Stimulated activated CD8-positive, alpha-beta memory T cell treated with anti-CD3 and anti-CD28 coated beads, Interleukin-12 subunit alpha, Interleukin-12 subunit beta, amount 100 ng/mL, for 24 hours (primary cell): Measurements from ENCODE around the gene NES.
"Not testable (repeated sequence)": the region's sequence is repeated elsewhere in the genome, so short reads cannot be mapped to it uniquely, and the experiment has no call there.

Experiments used
- DNase-seq: peaks from one replicate; pipeline ENCODE4 v3.0.0-alpha.2; 2020; ENCODE audit errors: extremely low read depth

NES gene

DNA sequence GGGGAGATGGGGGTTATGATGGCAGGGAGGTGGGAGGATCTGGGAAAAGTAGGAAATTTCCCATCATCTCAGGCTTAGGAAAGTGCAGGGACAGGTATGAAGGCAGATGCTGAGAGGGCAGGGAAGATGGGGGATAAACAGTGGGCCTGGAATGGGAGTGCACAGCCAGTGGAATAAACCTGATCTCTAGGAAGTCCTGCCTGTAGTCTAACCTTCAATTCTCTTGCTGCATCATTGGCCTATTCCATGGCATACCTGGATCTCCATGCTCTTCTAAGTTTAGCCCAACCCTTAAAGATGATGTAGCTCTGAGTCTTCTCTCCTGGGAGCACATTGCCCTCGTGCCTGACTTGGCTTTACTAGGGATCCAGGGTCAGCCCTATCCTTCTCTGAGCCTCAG, 32.6 kb downstream of the NES start:
- no peak for DNase-seq

DNA sequence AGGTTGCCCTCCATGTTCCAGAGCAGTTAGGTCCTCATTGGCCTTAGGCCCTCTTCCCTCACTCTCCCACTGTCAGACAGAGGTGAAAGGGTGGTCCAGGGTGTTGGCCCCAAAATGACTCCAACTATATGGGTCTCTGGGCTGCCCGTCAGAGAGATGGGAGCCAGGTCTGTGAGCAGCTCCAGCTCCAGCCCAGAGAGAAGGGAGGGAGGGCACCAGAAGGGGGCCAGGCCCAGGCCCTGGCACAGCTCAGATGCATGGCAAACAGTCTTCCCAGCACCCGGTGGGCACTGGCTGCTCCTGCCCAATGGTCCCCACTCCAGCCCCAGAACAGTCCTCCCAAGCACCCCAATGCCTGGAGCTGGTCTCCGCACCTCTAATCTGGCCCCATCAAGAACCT, 33.1 kb downstream of the NES start:
- no peak for DNase-seq

DNA sequence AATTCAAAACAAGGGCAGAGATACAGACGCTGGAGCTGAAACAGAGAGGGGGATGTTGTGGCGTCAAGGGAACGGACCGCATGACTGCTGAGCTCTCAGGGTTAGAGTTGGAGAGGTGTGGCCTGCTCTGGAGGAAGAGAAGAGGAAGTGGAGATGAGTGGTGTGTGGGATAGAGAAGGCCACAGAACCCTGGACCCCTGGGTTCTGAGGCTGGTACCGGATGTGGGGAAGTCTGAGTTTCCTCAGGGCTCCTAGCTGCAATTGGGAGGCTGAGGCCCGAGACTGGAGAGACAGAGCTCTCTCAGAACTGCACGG, 33.5 kb downstream of the NES start:
- no peak for DNase-seq

DNA sequence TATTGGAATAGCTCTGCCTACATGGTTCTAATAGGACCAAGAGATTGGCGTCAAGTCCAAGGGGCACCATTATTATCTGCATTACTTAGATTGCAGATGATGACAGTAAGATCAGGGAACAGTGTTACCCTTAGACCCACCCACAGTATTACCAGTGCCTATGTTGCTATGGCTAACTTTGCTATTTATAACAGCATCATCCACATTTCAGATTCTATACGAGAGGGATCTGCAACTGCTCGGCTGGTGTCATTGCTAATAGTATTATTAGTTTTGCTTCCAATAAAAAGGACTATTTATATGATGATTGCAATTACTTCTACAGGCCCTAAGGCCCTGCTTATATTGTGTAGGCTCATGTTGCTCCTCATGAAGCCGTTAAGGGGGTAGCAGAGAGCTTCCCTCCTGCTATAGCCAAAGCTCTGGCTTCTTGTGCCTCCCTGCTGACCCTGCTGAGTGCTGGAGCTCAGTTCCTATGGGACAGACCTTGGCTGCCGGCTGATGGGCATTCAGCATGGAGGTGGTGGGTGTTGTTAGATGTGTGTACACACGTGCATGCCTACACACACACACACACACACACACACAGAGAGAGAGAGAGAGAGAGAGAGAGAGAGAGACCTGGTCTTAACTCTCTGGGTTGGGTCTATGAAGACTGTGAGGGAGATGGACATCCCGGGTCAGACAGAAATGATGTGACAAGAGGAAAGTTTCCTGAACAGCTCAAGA, 34.0 kb downstream of the NES start:
- no peak for DNase-seq

DNA sequence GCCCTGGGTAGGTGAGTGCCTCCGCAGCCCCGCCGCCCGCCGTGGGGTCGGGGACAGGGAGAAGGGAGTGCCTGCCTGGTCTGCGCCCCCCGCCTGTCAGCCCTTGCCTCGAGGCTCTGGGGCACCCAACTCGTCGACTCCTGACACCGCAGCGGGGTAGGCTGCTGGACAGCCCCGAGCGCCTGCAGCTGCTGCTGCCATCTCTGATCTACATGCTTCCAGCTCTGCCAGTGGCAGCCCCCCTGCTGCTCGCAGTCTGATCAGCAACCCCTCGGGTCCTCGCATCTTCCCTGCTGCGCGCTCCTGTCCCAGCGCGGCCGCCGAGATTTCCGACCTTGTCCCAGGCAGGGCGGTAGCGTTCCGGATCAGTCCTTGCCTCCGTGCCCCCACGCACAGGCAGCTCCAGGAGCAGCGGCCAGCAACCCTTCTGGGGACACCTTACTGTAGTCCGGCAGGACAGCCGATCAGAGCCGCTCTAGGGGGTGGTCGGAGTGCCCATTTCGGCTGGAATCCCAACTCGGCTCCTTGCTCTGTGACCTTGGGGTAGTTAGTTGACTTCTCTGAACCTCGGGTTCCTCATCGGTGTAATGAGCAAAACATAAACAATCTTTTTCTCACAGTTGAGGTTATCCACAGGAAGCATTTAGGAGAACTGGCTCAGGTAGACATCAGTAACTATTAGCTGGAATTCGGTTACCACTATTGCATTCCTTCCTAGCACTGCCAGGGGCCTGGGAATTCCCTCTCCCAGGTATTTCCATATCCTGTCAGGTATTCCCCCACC, 34.8 kb downstream of the NES start:
- DNase-seq: no peak

DNA sequence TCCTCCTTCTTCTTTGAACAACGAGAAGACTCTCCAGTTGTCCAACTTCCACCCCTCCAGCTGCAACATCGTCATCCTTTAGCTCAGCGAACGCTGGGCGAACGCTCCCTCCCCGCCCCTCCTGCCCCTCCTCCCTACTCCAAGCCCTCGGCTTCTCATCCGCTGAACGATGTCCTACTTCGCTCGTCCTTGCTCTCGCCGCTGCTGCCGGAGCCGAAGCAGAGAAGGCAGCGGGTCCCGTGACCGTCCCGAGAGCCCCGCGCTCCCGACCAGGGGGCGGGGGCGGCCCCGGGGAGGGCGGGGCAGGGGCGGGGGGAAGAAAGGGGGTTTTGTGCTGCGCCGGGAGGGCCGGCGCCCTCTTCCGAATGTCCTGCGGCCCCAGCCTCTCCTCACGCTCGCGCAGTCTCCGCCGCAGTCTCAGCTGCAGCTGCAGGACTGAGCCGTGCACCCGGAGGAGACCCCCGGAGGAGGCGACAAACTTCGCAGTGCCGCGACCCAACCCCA, 35.4 kb downstream of the NES start, which contains the start of gene BCAN:
TSS of gene BCAN (plus strand) at position 357 of the 504 bp plus-strand sequence. CDS start 3,938 bp downstream, outside the sequence.
- DNase-seq: no peak

- DNase-seq: no peak
These were observed 36.1 kb downstream of the NES start for GRCh38 chr1:156640842-156641706.

DNA sequence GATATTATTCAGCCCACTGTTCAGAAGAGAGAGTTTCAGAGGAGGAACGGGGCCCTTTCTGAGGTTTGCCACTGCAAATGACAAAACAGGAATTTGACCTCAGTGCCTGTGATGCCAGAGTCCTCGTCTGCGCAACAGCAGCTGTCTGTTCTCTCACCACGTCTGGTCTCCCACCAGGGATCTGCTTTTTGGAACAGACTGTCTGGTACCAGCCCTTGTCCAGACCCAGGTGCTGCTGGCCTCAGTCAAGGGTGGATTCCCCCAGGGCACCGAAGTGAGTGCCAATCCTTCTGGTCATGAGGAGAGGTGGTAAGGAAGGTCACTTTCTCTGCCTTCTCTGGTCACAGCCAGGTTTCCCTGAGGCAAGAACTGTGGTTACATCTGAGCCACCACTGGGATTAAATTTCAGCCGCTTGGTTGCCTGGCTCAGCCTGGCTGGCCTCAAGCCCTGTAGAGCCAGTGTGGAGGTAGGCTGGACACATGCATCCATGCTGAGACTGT, 37.6 kb downstream of the NES start:
- no peak for DNase-seq

GRCh38 chr1:156638189-156638985, 38.8 kb downstream of the NES start:
- DNase-seq: no peak

- no peak for DNase-seq
These were observed 44.9 kb downstream of the NES start for GRCh38 chr1:156632355-156632754.

GRCh38 chr1:156631152-156631551, 46.1 kb downstream of the NES start:
- not testable (repeated sequence) for DNase-seq

DNA sequence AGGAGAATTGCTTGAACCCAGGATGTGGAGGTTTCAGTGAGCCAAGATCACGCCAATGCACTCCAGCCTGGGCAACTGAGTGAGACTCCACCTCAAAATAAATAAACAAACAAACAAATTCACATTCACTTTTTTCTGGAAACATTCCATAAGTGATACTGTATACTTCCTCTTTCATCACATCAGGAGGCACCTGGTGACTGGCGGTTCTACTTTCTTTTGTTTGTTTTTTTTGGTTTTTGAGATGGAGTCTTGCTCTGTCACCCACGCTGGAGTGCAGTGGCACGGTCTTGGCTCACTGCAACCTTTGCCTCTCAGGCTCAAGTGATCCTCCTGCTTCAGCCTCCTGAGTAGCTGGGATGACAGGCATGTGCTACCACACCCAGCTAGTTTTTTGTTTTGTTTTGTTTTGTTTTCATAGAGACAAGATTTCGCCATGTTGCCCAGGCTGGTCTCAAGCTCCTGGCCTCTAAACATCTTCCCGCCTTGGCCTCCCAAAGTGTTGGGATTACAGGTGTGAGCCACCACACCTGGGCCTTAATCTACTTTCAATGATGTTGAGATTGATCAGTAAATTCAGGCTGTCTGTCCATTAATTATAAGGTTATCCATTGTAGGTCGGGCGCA, 47.3 kb downstream of the NES start:
- DNase-seq: no peak

DNA sequence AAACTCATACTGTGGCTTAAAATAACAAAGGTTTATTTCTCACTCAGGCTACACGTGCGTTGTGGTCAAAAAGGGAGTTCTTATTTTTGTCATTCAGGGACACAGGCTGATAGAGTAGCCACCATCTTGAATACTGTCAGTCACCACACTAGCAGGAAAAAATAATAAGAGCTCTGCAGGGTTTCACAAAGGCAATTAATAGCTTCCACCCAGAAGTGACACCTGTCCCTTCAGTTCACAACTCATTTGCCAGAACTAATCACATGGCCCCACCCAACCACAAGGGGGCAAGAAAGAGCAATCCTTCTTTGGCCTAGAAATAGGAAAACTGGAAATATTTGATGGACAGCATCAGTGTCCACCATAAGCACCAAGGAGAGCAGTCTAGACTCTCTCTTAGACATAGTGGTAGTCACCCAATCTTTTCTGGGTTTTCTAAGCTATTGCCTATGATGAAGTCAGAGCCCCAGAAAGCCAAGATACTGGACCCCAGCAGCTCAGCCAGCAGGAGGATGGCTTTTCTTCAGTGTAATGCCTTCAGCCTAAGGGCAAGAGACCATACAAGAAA, 49.8 kb downstream of the NES start:
- no peak for DNase-seq

- no peak for DNase-seq
These were observed 51.1 kb downstream of the NES start for GRCh38 chr1:156626079-156626438.

GRCh38 chr1:156625436-156626078, 51.6 kb downstream of the NES start:
- DNase-seq: no peak

- DNase-seq: no peak
These were observed 52.3 kb downstream of the NES start for GRCh38 chr1:156624814-156625435.

DNA sequence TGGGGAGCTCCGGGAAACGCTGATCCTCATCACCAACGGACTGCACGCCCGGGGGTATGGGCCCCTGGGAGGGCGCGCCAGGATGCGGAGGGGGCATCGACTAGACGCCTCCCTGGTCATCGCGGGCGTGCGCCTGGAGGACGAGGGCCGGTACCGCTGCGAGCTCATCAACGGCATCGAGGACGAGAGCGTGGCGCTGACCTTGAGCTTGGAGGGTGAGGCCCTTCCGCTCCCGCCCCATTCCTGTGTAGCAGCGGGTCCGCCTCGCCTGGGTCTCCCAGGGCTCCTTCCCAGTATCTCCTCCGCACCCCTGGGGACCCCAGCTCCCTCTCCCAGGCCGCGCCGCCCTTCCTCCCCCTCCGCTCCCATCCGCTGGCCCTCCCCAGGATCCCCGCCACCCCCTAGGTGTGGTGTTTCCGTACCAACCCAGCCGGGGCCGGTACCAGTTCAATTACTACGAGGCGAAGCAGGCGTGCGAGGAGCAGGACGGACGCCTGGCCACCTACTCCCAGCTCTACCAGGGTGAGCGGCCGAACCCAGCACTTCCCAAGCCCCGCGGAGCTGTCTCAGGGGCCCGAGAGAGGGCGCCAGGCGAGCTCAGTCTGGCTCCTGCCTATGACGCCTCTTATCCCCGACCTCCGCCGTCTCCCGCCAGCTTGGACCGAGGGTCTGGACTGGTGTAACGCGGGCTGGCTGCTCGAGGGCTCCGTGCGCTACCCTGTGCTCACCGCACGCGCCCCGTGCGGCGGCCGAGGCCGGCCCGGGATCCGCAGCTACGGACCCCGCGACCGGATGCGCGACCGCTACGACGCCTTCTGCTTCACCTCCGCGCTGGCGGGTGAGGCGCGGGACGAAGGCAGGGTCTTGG, 53.0 kb downstream of the NES start:
- DNase-seq: no peak

DNA sequence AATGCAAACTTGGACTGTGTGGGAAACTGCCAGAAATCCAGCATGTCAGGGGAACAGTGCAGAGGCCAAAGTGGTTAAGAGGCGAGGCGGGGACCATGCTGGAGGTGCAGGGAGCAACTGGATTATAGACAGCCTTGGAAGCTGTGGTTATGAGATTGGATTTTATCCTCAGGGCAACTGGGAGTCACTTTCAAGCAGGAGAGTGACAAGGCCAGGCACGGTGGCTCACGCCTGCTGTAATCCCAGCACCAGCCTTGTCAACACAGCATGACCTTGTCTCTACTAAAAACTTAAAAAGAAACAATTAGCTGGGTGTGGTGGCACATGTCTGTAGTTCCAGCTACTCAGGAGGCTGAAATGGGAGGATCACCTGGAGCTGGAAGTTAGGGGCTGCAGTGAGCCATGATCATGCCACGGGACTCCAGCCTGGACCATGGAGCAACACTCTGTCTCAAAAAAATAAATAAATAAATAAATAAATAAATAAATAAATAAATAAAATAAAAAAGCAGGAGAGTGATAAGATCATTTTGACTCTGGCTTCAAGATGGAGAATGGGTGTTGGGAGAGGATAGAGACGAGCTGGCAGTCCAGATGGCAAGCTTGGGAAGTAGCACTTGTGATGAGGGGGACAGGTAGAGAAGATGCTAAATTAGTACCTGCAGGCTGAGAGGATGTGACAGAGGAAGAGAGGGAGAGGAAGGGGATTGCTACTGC, 54.5 kb downstream of the NES start:
- DNase-seq: no peak
